MV-4-11 (cell line): ENCODE measurements around the gene SECISBP2L.
"Not testable (repeated sequence)": the region's sequence is repeated elsewhere in the genome, so short reads cannot be mapped to it uniquely, and the experiment has no call there.

Experiments used
- DNase-seq: peaks from one replicate; lab custom pipeline; 2025; lab: John Stamatoyannopoulos, UW

The SECISBP2L gene, protein sequence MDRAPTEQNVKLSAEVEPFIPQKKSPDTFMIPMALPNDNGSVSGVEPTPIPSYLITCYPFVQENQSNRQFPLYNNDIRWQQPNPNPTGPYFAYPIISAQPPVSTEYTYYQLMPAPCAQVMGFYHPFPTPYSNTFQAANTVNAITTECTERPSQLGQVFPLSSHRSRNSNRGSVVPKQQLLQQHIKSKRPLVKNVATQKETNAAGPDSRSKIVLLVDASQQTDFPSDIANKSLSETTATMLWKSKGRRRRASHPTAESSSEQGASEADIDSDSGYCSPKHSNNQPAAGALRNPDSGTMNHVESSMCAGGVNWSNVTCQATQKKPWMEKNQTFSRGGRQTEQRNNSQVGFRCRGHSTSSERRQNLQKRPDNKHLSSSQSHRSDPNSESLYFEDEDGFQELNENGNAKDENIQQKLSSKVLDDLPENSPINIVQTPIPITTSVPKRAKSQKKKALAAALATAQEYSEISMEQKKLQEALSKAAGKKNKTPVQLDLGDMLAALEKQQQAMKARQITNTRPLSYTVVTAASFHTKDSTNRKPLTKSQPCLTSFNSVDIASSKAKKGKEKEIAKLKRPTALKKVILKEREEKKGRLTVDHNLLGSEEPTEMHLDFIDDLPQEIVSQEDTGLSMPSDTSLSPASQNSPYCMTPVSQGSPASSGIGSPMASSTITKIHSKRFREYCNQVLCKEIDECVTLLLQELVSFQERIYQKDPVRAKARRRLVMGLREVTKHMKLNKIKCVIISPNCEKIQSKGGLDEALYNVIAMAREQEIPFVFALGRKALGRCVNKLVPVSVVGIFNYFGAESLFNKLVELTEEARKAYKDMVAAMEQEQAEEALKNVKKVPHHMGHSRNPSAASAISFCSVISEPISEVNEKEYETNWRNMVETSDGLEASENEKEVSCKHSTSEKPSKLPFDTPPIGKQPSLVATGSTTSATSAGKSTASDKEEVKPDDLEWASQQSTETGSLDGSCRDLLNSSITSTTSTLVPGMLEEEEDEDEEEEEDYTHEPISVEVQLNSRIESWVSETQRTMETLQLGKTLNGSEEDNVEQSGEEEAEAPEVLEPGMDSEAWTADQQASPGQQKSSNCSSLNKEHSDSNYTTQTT

DNA sequence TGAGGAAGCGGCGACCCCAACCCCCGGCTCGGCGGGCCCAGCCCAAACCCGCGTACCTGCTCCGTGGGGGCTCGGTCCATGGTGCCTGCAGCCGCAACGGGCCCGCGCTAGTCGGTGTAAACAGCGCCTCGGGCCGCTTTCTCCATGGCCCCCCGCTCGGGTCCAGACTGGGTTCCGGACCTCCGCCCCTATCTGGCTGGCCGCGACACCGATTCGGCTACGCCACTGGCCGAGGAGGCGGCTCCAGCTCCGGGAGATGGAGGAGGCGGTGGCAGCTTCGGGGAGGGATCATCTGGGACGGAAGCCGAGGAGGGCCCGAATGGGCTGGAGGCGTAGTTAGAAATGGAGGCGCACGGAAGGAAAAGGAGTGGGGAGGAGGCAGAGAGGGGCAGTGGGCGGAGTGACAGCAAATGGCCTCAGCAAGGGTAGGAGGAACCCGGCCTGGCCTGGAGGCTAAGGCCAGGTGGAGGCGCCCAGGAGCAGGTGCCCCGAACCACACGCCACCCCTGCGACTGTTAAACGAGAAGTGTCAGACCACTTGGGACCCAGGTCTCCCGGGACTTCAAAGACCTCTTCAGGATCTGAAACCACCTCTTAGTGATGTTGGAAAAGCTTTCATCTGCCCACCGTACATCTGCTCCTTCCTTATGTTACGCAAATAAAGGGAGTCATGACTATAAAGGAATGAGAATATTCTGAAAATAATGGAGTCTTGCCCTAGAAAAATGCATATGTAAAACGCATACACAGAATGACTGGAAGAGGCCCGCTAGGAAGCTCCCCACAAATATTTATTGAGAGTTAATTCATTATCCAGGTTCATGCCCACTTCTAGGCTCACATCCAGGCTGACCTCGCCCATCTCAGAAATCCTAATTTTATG lies at the start of gene SECISBP2L:
SECISBP2L (minus strand) TSS at position 227 of the 883 bp plus-strand sequence; CDS start at position 80, 147 bp downstream.
- peak; percentile 89 for DNase-seq

DNA sequence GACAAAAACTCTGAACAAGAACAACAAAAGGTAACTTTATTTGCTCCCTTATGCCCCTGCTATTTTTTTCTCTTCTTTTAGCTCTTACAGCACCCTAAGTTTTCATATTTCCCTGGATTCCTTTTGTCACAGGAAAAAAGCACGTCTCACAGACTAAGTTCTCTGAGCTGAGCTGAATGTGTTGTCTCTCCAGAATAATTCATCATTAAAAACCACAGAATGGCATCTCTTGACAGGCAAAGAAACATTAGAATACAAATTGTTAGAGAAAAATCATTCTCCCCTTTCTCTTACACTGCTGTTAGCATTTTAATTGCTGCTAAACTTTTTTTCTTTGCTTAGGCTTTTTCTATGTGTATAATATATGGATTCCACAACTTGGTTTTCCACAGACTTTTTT lies 48.7 kb upstream of the SECISBP2L start:
- DNase-seq: no peak

DNA sequence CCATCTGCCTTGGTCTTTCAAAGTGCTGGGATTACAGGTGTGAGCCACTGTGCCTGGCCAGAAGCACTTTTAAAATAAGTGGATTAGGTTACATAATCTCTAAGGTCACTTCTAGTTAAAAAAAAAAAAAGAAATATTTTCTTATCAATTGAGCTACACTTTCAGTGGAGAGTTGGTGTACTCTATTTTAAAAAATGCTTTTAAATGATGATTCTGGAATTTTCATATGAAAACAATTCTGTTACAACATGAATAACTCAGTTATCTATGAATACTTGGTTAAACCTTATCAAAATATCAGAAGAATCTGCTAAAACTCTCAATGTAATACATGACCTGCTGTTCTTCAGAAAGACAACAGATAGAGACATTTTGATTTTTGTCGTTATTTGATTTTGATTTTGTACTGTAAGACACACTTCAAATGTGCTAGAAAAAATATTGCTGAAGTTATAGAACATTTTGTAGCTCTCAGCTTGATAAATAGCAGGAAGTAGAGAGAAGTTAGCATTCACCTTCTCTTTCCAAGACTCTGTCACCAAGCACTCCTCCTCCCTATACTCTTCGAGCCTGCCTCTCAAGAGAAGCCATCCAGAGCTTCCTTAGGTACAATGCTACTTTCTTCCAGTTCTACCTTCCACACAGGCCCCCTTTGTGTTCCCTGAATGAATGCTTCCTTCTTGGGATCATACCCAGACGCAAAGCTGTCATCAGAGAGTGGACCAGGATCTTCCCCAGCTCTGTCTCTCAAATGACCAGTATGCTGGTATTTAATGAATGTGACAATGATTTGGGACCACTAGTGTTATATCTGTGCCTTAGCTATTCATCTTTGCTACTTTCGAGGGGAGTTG lies 47.2 kb upstream of the SECISBP2L start:
- DNase-seq: no peak

DNA sequence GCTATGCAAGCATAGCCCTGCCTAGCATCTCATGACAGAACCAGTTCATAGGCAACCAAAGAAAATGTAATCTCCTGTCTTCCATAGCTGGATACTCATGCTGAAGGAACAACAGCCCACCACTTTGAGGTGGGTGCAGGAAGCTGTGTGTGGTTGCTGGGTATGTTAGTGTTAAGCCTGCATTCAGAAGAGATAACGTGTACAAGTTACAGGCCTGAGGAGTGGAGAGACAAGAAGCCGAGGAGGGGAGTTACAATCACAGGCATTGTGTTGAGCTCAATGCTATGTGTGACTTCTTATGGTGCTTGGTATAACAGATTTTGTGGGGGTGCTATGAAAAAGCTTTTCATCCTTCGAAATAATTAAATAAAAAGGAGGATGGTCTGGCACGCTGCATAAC lies 42.8 kb upstream of the SECISBP2L start:
- no peak for DNase-seq

DNA sequence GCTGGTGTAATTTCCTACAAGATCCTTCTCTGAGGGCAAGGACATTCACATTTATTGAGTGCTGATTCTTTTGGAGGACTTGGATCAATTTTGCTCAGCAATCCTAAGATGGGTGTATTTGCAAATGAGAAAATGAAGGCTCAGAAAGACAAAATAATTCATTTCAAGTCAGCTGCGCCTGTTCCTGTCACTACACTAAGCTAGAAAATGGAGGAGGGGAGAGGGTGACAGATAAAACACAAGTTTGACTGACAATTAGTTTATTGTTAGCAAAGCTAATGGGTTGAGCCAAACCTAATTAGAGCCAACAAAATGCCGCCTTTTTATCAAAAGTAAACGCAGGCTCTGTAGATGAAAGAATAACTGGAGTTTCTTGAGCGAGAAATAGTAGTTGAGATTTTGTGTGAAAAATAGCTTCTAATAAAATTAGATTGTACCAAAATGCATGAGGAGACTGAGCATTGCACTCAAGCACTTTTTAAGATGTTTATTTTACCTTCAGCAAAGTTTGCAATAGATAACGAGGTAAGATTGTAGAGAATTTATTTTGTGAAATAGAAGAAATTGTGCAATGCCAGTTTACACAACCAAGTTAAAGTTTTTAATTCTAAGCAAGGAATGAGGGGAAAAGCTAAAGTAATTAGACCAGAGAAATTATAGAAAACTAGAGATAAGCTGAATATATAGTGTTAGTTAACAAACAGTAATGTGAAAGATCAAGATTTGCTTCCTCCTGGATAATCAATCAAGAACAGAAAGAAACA lies 39.6 kb upstream of the SECISBP2L start:
- DNase-seq: no peak

DNA sequence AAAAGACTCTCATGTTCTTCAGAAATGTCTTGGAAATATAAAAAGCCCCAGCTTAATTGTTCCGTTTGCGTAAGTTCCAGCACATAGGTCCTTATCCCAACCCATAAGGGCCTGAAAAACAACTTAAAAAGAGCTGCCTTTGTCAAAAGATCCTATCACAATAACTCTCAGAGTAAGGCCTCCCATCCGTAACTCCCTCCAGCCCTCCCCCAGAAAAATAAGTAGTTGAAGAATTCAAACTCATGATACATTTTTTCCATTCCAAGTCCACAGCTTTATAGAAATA lies 38.0 kb upstream of the SECISBP2L start:
- DNase-seq: no peak

DNA sequence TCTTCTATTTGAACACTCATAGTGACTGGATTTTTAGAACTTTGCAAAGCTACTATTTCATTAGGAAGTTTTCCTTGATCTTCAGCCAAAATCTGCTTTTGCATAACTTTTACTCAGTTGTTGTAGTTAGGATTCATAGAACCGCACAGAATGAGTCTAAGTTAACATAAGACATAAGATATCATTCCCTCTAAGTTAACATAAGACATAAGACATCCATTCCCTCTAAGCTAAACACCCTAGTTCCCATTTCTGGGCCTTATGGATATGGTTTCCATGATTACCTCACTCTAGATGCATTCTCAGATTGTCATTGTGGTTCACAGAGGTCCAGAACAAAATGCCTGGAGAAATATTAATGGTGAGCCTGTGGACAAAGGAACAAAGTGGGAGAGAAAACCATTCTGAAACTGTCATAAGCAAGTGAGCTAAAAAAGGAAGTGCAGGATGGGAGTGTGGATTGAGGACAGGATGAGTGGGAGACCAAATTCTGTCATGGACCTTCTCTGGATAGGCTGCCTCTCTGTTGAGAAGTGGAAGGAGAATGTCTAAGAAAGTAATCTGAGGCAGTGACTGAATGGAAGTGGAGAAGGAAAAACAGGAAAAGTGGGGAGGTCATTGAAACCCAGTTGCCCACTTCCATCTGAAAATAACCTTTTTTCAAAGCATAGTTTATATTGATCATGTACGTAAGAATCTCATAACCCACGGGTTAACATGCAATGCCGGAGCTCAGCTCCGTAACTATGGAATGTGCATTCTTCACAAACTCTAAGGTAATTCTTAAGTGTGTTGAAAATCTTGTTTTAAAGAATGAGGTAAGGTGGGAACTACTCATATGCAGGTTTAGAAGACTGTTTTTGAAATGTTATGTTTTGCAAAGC lies 37.4 kb upstream of the SECISBP2L start:
- DNase-seq: no peak

DNA sequence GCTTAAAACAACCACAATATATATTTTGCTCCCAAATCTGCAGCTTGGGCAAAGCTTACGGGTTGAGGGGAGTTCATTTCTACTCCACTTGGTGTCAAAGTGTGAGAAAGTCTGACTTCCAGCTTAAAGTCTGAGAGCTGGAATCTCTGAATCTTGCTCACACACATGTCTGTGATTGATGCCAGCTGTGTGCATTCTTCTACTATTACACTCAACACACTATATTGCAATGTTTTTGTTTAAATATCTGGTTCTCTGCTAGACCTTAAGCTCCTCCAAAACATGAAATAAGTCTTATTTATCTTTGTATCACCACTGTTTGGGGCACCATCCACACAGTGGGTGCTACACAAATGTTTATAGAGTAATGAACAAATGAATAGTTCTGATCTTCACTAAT lies 36.7 kb upstream of the SECISBP2L start:
- no peak for DNase-seq

DNA sequence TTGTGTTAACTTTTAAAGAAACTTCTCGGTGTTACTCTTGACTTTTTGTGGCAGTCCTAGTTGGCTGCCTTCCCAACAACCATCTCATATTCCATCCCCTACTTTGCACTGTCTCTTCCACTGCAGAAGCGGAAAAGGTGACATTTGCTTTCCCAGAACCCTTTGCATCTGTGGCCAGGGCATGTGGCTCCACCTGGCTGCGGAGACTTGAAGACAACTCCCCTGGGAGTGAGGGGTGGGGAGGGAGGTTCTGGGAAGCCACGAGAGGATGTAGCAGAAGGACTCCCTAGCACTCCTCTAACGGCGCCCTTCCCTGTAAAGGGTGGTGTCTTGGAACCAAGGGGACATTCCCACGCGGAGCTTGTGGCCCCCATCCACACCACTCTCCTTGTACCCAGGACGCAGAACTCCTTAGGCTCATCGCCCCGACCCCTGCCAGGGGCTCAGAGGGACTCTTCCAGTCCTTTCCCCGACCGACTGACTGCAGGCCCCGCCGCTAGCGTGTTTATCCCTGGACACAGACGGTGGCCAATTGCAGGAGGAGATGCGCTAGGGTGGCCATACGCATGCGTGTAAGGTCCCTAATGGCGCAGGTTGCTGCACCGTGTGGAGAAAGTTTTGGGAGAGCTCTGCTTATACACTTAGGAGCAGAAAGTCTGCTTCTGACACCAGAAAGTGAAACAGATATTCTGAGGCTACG lies 33.2 kb upstream of the SECISBP2L start:
- no peak for DNase-seq

DNA sequence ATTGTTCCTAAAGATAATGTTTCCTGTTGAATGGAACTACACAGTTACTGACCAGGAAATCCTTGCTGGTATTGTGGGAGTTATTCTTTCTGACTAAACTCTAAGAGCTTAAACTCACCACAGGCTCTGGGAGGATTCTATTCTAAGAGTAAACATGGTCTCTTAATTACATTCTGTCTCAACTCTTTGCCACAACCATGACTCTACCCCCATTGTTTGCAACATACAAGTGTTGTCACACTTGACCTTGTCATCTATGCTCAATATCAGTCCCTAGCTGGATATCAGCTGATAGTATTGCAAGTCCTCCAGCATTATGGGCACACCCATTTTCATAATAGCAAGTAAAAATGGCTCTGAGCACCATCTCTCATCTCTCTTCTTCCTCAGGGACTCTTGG lies 29.6 kb upstream of the SECISBP2L start:
- peak; percentile 86 for DNase-seq

DNA sequence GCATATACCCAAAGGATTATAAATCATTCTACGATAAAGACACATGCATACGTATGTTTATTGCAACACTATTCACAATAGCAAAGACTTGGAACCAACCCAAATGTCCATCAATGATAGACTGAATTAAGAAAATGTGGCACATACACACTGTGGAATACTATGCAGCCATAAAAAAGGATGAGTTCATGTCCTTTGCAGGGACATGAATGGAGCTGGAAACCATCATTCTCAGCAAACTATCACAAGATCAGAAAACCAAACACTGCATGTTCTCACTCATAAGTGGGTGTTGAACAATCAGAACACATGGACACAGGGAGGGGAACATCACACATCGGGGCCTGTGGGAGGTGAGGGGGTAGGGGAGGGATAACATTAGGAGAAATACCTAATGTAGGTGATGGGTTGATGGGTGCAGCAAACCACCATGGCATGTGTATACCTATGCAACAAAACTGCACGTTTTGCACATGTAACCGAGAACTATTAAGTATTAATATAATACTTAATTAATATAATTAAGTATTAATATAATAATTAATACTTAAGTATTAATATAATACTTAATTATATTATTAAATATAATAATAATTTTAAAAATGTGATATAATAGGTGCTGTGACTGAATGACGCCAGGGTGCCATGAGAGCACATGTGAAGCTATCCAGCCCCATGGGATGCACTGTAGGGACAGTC lies 28.5 kb upstream of the SECISBP2L start:
- not testable (repeated sequence) for DNase-seq

DNA sequence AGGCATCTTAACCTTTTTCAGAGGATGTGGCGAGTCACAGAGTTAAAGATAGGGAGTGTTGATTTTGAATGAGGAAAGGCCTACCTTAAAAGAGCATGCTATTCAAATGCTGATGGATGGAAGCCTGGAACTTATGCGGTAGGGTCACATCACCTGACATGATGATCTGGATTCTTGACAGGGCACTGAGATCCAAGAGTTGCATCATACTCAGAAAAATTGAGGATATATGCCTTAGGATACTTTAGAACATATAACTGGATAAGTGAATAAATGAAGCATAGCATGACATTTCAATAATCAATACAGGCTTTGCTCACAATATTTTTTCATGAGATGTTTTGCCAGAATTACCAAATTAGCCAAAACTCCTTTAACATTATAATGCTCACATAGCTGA lies 20.1 kb upstream of the SECISBP2L start:
- no peak for DNase-seq

DNA sequence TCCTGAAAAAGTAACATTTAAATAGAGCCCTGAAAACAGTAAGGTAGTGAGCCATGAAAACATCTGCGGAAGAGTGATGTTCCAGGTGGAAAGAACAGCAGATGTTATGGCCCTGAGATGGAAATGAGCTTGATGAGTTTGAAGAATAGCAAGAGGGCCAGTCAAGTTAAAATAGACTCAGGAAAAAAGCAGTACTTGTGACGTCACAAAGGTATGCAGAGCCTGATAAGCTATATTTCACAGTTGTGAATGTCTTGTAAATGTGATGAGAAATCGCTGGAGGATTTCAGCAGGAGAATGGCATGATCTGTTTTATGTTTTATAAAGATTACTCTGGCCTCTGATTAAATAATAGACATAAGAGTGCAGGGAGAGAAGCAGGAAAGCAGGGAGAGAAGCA lies 18.6 kb upstream of the SECISBP2L start:
- DNase-seq: no peak

DNA sequence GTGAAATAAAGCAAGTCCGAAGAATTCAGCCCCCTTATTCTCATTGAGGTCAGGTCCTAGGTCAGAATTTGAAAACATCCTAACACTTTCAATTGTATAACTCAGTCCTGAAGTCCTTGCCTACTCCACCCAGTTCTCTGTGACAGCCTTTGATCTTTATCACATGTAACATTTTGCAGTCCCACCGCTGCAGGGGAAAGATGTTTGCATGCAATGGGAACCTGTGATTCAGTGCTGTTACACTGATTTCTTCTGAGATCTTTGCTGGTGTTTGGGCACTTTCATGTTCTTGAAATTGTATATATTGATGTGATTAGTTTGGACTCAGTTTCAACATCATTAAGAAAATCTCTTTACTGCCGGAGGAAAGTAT lies 18.0 kb upstream of the SECISBP2L start:
- DNase-seq: no peak

DNA sequence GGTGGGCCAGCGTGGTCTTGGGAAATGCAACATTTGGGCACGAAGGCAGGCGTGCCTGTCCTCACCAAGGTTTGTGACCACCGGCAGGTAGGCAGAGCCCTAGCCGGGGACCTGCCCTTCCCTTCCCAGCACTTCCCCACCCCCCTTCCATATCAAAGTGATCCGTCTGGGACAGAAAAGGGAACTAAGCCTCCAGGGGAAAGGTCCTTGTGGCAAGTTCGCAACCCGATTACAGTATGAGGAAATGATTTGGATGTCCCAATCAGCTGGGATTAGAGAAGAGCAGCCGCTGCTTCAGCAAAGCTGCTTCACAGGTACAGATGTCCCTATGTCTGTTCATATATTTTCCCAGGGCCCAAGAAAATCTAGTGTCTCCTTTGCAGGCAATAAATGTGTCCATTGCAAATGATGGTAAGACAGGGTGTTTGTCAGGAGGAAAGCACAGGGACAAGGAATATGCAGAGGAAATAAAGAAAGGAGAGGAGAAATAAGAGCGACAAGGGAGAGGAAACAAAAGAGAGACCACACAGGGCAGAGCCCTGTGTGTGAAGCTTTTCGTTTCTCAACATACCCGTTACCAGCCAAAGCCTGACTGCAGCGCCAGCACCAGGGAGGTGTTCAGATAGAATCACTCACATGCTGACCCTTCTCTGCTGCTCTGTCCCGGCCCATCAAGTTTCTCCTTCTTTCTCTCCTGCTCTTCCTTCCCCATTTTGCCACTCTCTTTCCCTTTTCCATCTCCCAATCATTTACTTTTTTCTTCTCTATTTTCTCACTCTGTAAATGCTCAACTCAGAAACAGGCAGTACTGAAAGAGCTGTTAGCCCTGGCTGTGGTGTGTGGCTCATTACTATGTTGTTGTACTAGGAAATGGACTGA lies 17.4 kb upstream of the SECISBP2L start:
- DNase-seq: peak; percentile 89

DNA sequence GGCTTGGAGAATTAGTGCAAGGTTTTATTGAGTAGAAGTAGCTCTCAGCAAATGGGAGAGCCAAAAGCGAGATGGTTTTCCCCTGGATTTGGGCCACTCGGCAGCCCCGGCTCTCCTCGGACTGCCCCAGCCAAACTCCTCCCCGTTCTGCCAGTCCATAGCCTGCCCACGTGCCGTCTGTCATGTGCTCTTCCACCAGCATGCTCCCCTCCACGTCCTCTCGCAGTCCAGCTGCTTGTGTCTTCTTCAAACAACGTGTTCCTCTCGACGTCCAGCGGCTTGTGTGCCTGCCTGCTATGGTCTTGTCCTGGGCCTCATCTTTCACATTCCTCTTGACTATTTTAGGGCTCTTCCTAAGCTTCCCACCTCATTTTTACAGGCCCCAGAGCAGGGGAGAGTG lies 16.7 kb upstream of the SECISBP2L start:
- DNase-seq: no peak
